ENCODE data around the gene PFN3. TPM values are rescaled to one million over a fixed set of nuclear protein-coding genes. Genes with fewer than 3 reads are reported as not detected.

The PFN3 gene
- total RNA-seq, 4 donors from 2014 or later: not detected

DNA sequence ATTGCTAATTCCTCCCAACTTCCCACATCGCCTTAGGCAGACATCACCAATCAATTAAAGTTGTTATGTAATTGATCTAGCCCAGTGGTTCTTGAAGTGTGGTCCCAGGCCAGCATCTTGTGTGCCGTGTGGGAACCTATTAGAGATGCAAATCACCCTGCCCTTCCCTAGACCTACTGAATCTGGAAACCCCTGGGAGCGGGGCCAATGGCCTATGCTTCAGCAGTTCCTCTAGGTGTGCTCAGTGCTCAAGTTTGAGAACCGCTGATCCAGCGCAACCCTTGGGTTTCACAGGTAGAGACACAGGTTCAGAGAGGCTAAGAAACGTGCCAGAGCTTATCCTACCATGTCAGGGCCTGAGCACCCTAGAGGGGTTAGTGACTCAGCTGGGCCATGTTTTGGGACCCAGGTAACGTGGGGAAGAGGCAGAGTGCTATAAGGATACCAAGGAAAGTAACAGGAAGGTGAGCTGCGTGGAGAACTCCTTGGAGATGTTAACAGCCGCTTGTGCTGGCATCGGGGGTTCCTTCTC, 11.9 kb downstream of the PFN3 start:
- Histone ChIP-seq H3K36me3 (no peaks in the 10 kb centered on the region), H3K9me3 (no peaks in the 10 kb centered on the region), H3K4me1 (no peaks in the 10 kb centered on the region), H3K27ac (no peak overlapping the region), H3K27me3 (no peaks in the 10 kb centered on the region), H3K4me3 (no peak overlapping the region)
- intact Hi-C loops (cut with DNase I; ENCODE audit: low total_unique reads): loop anchor here (5.0 kb wide), 1 partner anchor 114 kb away; no protein-coding TSS in a partner anchor
- DNase-seq: no peak
- TF ChIP-seq, protein P1, sequence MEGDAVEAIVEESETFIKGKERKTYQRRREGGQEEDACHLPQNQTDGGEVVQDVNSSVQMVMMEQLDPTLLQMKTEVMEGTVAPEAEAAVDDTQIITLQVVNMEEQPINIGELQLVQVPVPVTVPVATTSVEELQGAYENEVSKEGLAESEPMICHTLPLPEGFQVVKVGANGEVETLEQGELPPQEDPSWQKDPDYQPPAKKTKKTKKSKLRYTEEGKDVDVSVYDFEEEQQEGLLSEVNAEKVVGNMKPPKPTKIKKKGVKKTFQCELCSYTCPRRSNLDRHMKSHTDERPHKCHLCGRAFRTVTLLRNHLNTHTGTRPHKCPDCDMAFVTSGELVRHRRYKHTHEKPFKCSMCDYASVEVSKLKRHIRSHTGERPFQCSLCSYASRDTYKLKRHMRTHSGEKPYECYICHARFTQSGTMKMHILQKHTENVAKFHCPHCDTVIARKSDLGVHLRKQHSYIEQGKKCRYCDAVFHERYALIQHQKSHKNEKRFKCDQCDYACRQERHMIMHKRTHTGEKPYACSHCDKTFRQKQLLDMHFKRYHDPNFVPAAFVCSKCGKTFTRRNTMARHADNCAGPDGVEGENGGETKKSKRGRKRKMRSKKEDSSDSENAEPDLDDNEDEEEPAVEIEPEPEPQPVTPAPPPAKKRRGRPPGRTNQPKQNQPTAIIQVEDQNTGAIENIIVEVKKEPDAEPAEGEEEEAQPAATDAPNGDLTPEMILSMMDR (IDR thresholded peaks at IDR 0.05): no peak
- no peak for TF ChIP-seq POLR2A (IDR thresholded peaks at IDR 0.05)

DNA sequence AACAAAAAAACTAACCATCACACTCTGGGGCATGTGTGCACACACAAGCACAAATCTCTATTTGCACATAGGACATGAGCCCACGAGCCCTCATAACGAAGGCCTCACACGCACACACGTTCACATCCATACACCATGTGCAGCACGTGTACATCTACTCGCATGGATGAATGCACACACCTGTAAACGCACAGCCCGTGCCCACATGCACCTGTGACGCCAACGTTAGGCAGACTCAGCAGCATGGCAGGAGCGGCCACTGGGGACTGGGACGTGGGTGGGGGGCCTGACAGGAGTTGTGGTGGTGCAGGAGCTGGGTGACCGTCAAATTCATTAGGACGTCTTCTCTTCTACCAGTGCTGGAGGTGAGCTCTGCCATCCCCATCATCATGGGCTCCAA, 13.1 kb downstream of the PFN3 start:
- intact Hi-C loops (cut with DNase I; ENCODE audit: low total_unique reads): loop anchor here (5.0 kb wide), 1 partner anchor 115 kb away; no protein-coding TSS in a partner anchor
- H3K27me3 ChIP-seq: no peaks in the 10 kb centered on the region

DNA sequence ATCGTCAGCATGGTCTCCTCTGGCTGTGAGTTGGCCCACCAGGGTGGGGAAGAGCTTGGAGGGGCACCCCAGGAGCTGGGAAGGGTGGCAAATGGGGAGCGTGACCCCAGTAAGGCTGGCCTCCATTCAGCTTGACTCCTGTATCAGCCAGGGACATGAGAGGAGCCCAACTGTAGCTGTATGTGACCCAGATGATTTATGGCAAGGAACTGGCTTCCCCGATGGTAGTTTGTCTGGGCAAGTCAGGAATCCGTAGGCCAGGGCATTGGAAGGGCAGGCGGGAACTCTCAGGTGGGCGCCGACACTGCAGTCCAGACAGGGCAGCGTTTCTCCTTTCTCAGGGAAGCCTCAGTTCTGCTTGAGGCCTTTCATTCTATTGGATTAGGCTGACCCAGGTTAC, 13.9 kb downstream of the PFN3 start:
- H3K27ac ChIP-seq: no peak overlapping the region
- no peak overlapping the region for H3K4me3 ChIP-seq
- TF ChIP-seq, protein P1 (IDR thresholded peaks at IDR 0.05): no peak
- TF ChIP-seq POLR2A (IDR thresholded peaks at IDR 0.05): no peak
- DNase-seq: no peak
- H3K27me3 ChIP-seq: no peaks in the 10 kb centered on the region
- no peaks in the 10 kb centered on the region for H3K4me1 ChIP-seq
- no peaks in the 10 kb centered on the region for H3K36me3 ChIP-seq
- intact Hi-C loops (cut with DNase I; ENCODE audit: low total_unique reads): loop anchor here (5.0 kb wide), 1 partner anchor 116 kb away; no protein-coding TSS in a partner anchor
- no peaks in the 10 kb centered on the region for H3K9me3 ChIP-seq

More for the DNA sequence above, 13.1 kb downstream of the PFN3 start:
- Histone ChIP-seq H3K36me3 (no peaks in the 10 kb centered on the region), H3K9me3 (no peaks in the 10 kb centered on the region), H3K4me3 (no peak overlapping the region), H3K4me1 (no peaks in the 10 kb centered on the region), H3K27ac (no peak overlapping the region)
- DNase-seq: no peak
- no peak for TF ChIP-seq POLR2A (IDR thresholded peaks at IDR 0.05)
- TF ChIP-seq, protein P1 (IDR thresholded peaks at IDR 0.05): no peak

DNA sequence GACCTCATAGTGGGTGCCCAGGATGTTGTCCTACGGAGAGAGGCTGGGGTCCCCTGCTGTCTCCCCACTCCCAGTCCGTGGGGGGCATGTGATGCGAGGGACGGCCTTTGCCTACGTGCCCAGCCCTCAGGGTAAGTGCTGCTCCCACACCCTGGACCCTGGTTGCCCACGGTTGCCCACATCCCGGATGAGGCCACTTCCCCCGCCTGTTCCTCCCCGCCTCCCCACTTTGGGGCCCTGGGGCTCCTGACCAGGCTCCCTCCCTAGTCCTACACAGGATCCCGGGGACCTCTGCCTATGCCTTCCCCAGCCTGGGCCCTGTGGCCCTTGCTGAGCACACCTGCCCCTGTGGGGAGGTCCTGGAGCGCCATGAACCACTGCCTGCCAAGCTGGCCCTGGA, 14.7 kb downstream of the PFN3 start:
- H3K36me3 ChIP-seq: no peaks in the 10 kb centered on the region
- H3K27me3 ChIP-seq: no peaks in the 10 kb centered on the region
- no peak overlapping the region for H3K27ac ChIP-seq
- intact Hi-C loops (cut with DNase I; ENCODE audit: low total_unique reads): loop anchor here (5.0 kb wide), 1 partner anchor 117 kb away; no protein-coding TSS in a partner anchor
- no peaks in the 10 kb centered on the region for H3K4me1 ChIP-seq
- no peaks in the 10 kb centered on the region for H3K9me3 ChIP-seq
- no peak for DNase-seq
- no peak overlapping the region for H3K4me3 ChIP-seq
- TF ChIP-seq, protein P1 (IDR thresholded peaks at IDR 0.05): no peak
- TF ChIP-seq POLR2A (IDR thresholded peaks at IDR 0.05): no peak

DNA sequence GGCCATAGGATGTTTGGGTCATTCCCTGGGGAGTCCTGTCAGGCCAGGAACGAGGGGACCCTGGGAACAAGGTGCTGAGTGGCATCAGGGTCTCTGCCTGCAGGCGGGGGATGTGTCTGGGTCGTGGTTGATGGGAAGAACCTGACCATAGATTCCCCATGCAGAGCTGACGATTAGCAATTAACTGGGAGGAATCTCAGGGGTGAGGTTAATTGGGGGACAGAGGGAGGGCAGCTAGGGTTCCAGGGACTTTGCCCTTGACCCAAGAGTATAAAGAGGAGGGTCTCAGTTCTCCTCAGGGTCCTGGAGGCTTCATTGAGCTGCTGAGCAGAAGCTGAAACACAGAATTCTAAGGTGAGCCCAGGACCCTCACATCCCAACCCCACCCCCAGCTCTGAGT, 16.3 kb downstream of the PFN3 start, which contains the start of gene SLC34A1:
TSS of gene SLC34A1 (plus strand) at position 301 of the 400 bp plus-strand sequence. CDS start 1,308 bp downstream, outside the sequence.
- Histone ChIP-seq H3K9me3 (no peaks in the 10 kb centered on the region), H3K4me3 (no peak within 1 kb of the TSS), H3K27me3 (no peaks in the 10 kb centered on the region), H3K4me1 (no peaks in the 10 kb centered on the region), H3K27ac (no peak within 1 kb of the TSS), H3K36me3 (no peaks in the 10 kb centered on the region)
- intact Hi-C loops (cut with DNase I; ENCODE audit: low total_unique reads): no loop called here
- no peak for DNase-seq
- TF ChIP-seq, protein P1 (IDR thresholded peaks at IDR 0.05): no peak
- no peak for TF ChIP-seq POLR2A (IDR thresholded peaks at IDR 0.05)
